Gastrocnemius medialis (tissue), 4 donors: ENCODE data around the gene OR52E4. TPM values are rescaled to one million over a fixed set of nuclear protein-coding genes. Genes with fewer than 3 reads are reported as not detected.

Source experiments
- ATAC-seq, 2 donors: fragments of 150-250 bp; one replicate each; pipeline ENCODE4 v1.9.1; 2016
- DNase-seq, 2 donors: peaks; one replicate each; pipeline ENCODE4 v3.0.0-alpha.2; 2019
- H3K27ac ChIP-seq, 4 donors: fragments of 200-600 bp; sonication (generic); 1 replicate in 1 of 4; 2 replicates in 3 of 4; pipeline ENCODE4 v1.5.1; 2016 to 2018; ENCODE audit warnings: mild to moderate bottlenecking in 2 of 4, moderate library complexity in 1 of 4
- H3K27me3 ChIP-seq, 3 donors: fragments of 200-600 bp; sonication (generic) in 2 of 3; 1 replicate in 1 of 3; 2 replicates in 2 of 3; pipeline versions ENCODE4 v1.5.1 to v1.6.0; 2016 to 2019; ENCODE audit warnings: mild to moderate bottlenecking in 1 of 3, moderate library complexity in 1 of 3
- H3K36me3 ChIP-seq, 2 donors: fragments of 200-600 bp; sonication (generic) in 1 of 2; one replicate each; pipeline ENCODE4 v1.5.1; 2017 to 2018
- H3K4me1 ChIP-seq, 2 donors: fragments of 200-600 bp; sonication (generic) in 1 of 2; one replicate each; pipeline ENCODE4 v1.5.1; 2016 to 2017; ENCODE audit warnings: mild to moderate bottlenecking in 2 of 2
- H3K4me3 ChIP-seq, 4 donors: fragments of 200-600 bp; sonication (generic) in 3 of 4; 1 replicate in 1 of 4; 2 replicates in 3 of 4; pipeline ENCODE4 v1.5.1; 2016 to 2019; ENCODE audit warnings: mild to moderate bottlenecking in 2 of 4
- H3K9me3 ChIP-seq, 3 donors: fragments of 200-600 bp; sonication (generic) in 2 of 3; 1 replicate in 1 of 3; 2 replicates in 2 of 3; pipeline ENCODE4 v1.5.1; 2016 to 2019
- CTCF ChIP-seq, 5 experiments: fragments of 450-650 bp in 3 of 5; fragments of 200-600 bp in 2 of 5; sonication (generic) in 2 of 5; IDR thresholded peaks in 4 of 5; conservative IDR thresholded peaks in 1 of 5; 1 replicate in 4 of 5; 2 replicates in 1 of 5; pipeline ENCODE4 v1.5.1; 2016 to 2019; ENCODE audit warnings: antibody characterized with exemption in 5 of 5, mild to moderate bottlenecking in 3 of 5, moderate library complexity in 3 of 5
- POLR2A ChIP-seq, 2 donors: fragments of 450-650 bp; IDR thresholded peaks; one replicate each; pipeline ENCODE4 v1.6.1; 2017; ENCODE audit warnings: antibody characterized with exemption in 2 of 2, mild to moderate bottlenecking in 2 of 2, moderate library complexity in 2 of 2
- in situ Hi-C, 4 donors: fragments of 200-750 bp; cut with MboI; loops; one replicate each; pipeline versions ENCODE4 v1.15.0 to v1.8.0; 2017; ENCODE audit warnings: low sequenced_read_pairs in 4 of 4
- intact Hi-C: fragments of 100-400 bp; cut with DNase I; formaldehyde crosslinking; loops from one replicate; pipeline ENCODE4 v1.15.1; 2023; ENCODE audit warnings: low total_unique reads
- total RNA-seq, 4 donors: library from RNA; depleted of rRNA; stranded (reverse); fragments of >200 nt; gene quantifications; one replicate each; pipeline versions ENCODE4 v1.1.0 to v1.2.3, GENCODE V29; 2016

OR52E4 gene
- total RNA-seq, 4 donors from 2014 or later = not detected

- intact Hi-C loops = no loop called here
Measured at GRCh38 chr11:5878564-5878963, 1.9 kb upstream of the OR52E4 start.

DNA sequence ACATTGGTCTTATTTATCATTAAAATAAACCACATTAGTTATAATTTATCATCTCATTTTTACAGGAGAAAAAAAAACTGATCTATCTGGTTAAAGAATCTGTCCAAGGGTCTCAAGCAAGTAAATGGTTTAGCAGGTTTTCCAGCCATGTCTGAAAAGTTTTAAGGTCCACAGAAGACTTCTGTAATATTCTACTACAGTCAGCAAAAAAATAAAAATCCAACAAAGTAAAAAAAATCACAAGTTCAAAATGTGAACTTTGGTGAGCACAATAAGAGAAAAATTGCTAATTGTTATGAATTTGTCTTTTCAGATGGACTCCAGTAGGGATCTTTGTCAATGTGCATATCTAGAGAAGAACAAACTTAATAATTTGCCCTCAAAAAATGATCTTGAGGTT lies 1.3 kb downstream of the OR52E4 start:
- no peaks in the 10 kb centered on the region for H3K9me3 ChIP-seq
- ATAC-seq (no peak), DNase-seq (no peak)
- no peaks in the 10 kb centered on the region for H3K4me1 ChIP-seq
- TF ChIP-seq POLR2A (IDR thresholded peaks at IDR 0.05) (no peak), CTCF (IDR thresholded peaks at IDR 0.05 in 4 of 5, conservative IDR thresholded peaks at IDR 0.05 in 1 of 5) (no peak)
- in situ Hi-C loops (no loop called here), intact Hi-C loops (no loop called here)
- H3K4me3 ChIP-seq = no peak overlapping the region
- H3K36me3 ChIP-seq = no peaks in the 10 kb centered on the region
- H3K27ac ChIP-seq = no peak overlapping the region
- H3K27me3 ChIP-seq = no peaks in the 10 kb centered on the region

More at GRCh38 chr11:5878564-5878963, 1.9 kb upstream of the OR52E4 start:
- H3K4me1 ChIP-seq = no peaks in the 10 kb centered on the region
- no peaks in the 10 kb centered on the region for H3K27me3 ChIP-seq
- ATAC-seq (no peak), DNase-seq (no peak)
- H3K4me3 ChIP-seq = no peak overlapping the region
- H3K27ac ChIP-seq = no peak overlapping the region
- no peaks in the 10 kb centered on the region for H3K36me3 ChIP-seq
- in situ Hi-C loops = no loop called here
- H3K9me3 ChIP-seq = no peaks in the 10 kb centered on the region
- no peak for TF ChIP-seq POLR2A (IDR thresholded peaks at IDR 0.05)
- no peak for TF ChIP-seq CTCF (IDR thresholded peaks at IDR 0.05 in 4 of 5, conservative IDR thresholded peaks at IDR 0.05 in 1 of 5)

- ATAC-seq (no peak), DNase-seq (no peak)
- in situ Hi-C loops = no loop called here
- Histone ChIP-seq H3K4me3 (no peak overlapping the region), H3K36me3 (no peaks in the 10 kb centered on the region), H3K27me3 (no peaks in the 10 kb centered on the region), H3K9me3 (no peaks in the 10 kb centered on the region), H3K27ac (no peak overlapping the region), H3K4me1 (no peaks in the 10 kb centered on the region)
- TF ChIP-seq CTCF (IDR thresholded peaks at IDR 0.05 in 4 of 5, conservative IDR thresholded peaks at IDR 0.05 in 1 of 5) (no peak), POLR2A (IDR thresholded peaks at IDR 0.05) (no peak)
- intact Hi-C loops = no loop called here
Measured at GRCh38 chr11:5887172-5887571, 6.7 kb downstream of the OR52E4 start.

DNA sequence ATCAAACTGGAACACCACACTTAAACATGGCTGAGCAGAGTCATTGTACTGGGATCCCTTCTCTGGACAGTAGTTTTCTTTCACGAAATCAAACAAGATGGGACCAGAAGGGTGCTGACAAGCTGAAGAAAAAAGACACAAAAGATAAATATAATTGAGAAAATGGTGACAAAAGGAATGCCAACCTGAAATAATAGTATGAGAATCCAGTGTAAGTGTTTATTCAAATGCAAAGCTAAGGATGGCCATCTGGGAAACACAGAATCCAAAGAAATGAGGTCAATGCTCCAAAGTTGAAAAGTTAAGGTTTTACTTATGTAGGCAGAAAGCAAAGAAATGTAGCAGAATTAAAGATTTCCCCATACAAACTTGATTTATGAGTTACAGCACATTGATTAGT lies 7.2 kb downstream of the OR52E4 start:
- Histone ChIP-seq H3K27me3 (no peaks in the 10 kb centered on the region), H3K4me3 (no peak overlapping the region), H3K36me3 (no peaks in the 10 kb centered on the region), H3K27ac (no peak overlapping the region), H3K9me3 (no peaks in the 10 kb centered on the region), H3K4me1 (no peaks in the 10 kb centered on the region)
- no peak for TF ChIP-seq CTCF (IDR thresholded peaks at IDR 0.05 in 4 of 5, conservative IDR thresholded peaks at IDR 0.05 in 1 of 5)
- no peak for TF ChIP-seq POLR2A (IDR thresholded peaks at IDR 0.05)
- in situ Hi-C loops (no loop called here), intact Hi-C loops (no loop called here)
- DNase-seq = no peak
- ATAC-seq = no peak

DNA sequence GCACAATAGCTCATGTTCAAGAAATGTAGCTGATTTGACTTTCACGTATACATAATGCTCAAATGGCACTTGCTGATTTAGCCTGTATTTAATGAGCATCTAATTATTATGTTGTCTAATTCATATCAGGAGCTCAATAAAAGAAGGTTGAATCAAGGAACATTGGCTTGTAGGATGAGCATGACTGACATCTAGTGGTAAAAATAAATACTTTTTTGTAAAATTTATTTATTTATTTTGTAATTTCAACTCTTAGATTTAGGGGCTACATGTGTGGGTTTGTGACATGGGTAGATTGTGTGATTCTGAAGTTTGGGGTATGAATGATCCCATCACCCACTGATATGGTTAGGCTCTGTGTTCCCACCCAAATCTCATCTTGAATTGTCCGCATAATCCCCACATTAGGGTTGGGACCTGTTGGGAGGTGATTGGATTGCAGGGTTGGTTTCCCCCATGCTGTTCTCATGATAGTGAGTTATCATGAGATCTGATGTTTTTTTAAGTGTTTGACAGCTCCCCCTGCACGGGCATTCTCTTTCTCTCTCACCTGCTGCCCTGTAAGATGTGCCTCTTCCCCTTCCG lies 10.9 kb downstream of the OR52E4 start:
- no peak for ATAC-seq
- Histone ChIP-seq H3K36me3 (no peaks in the 10 kb centered on the region), H3K9me3 (no peaks in the 10 kb centered on the region), H3K27ac (no peak overlapping the region), H3K27me3 (no peaks in the 10 kb centered on the region), H3K4me3 (no peak overlapping the region), H3K4me1 (no peaks in the 10 kb centered on the region)
- in situ Hi-C loops (no loop called here), intact Hi-C loops (no loop called here)
- peak in 2 of 5 experiments; percentile 19 to 33 for TF ChIP-seq CTCF (IDR thresholded peaks at IDR 0.05 in 4 of 5, conservative IDR thresholded peaks at IDR 0.05 in 1 of 5)
- TF ChIP-seq POLR2A (IDR thresholded peaks at IDR 0.05) = no peak
- no peak for DNase-seq
